Prostate gland (tissue), 2 donors: ENCODE data around the gene PROK2. TPM values are rescaled to one million over a fixed set of nuclear protein-coding genes. Genes with fewer than 3 reads are reported as not detected.

Source experiments
- DNase-seq: peaks from one replicate; pipeline ENCODE4 v3.0.0-alpha.2; 2019; ENCODE audit warnings: low spot score
- H3K27ac ChIP-seq, 2 donors: fragments of 200-600 bp; sonication (generic); 2 replicates each; pipeline ENCODE4 v1.5.1; 2017 to 2019
- H3K27me3 ChIP-seq: fragments of 200-600 bp; sonication (generic); replicated peaks from 2 replicates; pipeline ENCODE4 v1.5.1; 2019; ENCODE audit not compliant: insufficient read depth
- H3K36me3 ChIP-seq, 2 donors: fragments of 200-600 bp; sonication (generic); 1 replicate in 1 of 2; 2 replicates in 1 of 2; pipeline versions ENCODE4 v1.5.1 to v1.8.1; 2017 to 2019
- H3K4me1 ChIP-seq: fragments of 200-600 bp; sonication (generic); replicated peaks from 2 replicates; pipeline ENCODE4 v1.5.1; 2019
- H3K4me3 ChIP-seq, 2 donors: fragments of 200-600 bp; sonication (generic); 2 replicates each; pipeline ENCODE4 v1.5.1; 2017 to 2019
- H3K9me3 ChIP-seq: fragments of 200-600 bp; sonication (generic); 2 replicates; pipeline ENCODE4 v1.5.1; 2017
- POLR2A ChIP-seq: fragments of 450-650 bp; IDR thresholded peaks from one replicate; pipeline ENCODE4 v1.6.1; 2016; ENCODE audit warnings: antibody characterized with exemption, mild to moderate bottlenecking
- POLR2AphosphoS5 ChIP-seq: sonication (generic); formaldehyde crosslinking; IDR thresholded peaks from one replicate; pipeline ENCODE4 v1.6.1; 2017; ENCODE audit warnings: antibody characterized with exemption
- WGBS: methylation state at CpG from one replicate; pipeline ENCODE4 v1.1.5; 2018; 5-methylcytosine and 5-hydroxymethylcytosine counted together
- intact Hi-C: fragments of 100-400 bp; cut with DNase I; formaldehyde crosslinking; loops from one replicate; pipeline ENCODE4 v1.14.2; 2022
- total RNA-seq, 2 donors: library from RNA; depleted of rRNA; stranded (reverse); fragments of >200 nt; gene quantifications; one replicate each; pipeline ENCODE4 v1.1.0, GENCODE V29; 2016
- TF ChIP-seq, protein P1 (sequence below), 4 experiments: fragments of 200-600 bp in 2 of 4; fragments of 450-650 bp in 2 of 4; sonication (generic) in 2 of 4; IDR thresholded peaks; 1 replicate in 3 of 4; 2 replicates in 1 of 4; pipeline ENCODE4 v1.5.1; 2016 to 2019; ENCODE audit warnings: antibody characterized with exemption in 4 of 4, mild to moderate bottlenecking in 2 of 4, moderate library complexity in 2 of 4

The PROK2 gene, protein sequence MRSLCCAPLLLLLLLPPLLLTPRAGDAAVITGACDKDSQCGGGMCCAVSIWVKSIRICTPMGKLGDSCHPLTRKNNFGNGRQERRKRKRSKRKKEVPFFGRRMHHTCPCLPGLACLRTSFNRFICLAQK
- total RNA-seq = 1 to 10 TPM in 1 of 2 donors, not detected in 1; 2.3 TPM

DNA sequence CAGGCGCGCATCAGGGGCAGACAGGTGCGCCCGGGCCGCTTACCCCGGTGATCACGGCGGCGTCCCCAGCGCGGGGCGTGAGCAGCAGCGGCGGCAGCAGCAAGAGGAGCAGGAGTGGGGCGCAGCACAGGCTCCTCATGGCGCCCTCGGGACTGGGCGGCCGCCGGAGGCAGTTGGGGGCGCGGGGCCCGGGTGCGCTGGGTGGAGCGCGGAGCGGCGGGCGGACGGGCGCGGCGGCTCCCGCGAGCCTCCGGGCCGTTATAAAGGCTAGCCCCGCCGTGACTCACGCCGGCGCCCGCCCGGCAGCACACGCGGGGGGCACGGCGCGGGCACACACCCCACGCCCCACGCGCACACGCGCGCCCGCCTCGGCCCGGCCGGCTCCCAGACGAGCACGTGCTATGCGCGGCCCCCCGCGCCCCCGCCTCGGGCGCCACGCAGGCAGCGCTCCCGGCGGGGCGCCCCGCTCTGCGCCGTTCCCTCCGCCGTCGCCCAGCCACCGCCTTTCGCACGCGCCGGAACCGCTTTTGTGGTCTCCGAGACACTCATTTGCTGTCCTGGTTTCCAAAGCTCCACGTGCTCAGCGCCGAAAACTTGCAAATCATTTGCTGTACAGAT lies at the start of gene PROK2:
Gene PROK2 (minus strand): TSS at position 235 of the 618 bp plus-strand sequence. CDS start 96 bp downstream, at position 139.
- TF ChIP-seq, protein P1, sequence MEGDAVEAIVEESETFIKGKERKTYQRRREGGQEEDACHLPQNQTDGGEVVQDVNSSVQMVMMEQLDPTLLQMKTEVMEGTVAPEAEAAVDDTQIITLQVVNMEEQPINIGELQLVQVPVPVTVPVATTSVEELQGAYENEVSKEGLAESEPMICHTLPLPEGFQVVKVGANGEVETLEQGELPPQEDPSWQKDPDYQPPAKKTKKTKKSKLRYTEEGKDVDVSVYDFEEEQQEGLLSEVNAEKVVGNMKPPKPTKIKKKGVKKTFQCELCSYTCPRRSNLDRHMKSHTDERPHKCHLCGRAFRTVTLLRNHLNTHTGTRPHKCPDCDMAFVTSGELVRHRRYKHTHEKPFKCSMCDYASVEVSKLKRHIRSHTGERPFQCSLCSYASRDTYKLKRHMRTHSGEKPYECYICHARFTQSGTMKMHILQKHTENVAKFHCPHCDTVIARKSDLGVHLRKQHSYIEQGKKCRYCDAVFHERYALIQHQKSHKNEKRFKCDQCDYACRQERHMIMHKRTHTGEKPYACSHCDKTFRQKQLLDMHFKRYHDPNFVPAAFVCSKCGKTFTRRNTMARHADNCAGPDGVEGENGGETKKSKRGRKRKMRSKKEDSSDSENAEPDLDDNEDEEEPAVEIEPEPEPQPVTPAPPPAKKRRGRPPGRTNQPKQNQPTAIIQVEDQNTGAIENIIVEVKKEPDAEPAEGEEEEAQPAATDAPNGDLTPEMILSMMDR (IDR thresholded peaks at IDR 0.05) = no peak
- TF ChIP-seq POLR2A = no peak
- no peak for TF ChIP-seq POLR2AphosphoS5
- Histone ChIP-seq H3K27ac (no peak within 1 kb of the TSS), H3K4me1 (no peaks in the 10 kb centered on the region), H3K4me3 (peak within 1 kb of the TSS in 1 of 2 donors; percentile 17), H3K27me3 (peaks cover 6% of the 10 kb centered on the region), H3K9me3 (no peaks in the 10 kb centered on the region), H3K36me3 (no peaks in the 10 kb centered on the region)
- 0% methylated on average over 28 of the region's 89 CpGs for WGBS
- intact Hi-C loops = no loop called here
- no peak for DNase-seq

DNA sequence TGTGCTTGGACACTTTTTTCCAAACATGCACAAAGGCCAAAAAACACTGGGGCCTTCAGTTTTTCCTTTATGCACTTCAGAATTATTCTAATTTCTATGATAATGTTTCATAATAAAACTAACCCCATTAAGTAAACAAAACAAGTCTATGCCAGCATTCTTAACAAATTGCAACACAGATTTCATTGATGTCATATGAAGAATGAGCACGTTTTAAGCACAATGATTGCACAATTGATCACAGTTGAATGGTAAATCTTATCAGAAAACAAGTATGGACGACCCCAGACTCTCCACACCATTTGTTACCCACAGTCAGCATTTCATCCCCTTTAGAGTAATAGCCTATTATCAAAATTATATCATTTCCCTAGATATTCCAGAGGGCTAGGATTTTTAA lies 46.7 kb upstream of the PROK2 start:
- Histone ChIP-seq H3K36me3 (no peaks in the 10 kb centered on the region), H3K4me3 (no peak overlapping the region), H3K27ac (no peak overlapping the region), H3K4me1 (no peaks in the 10 kb centered on the region), H3K27me3 (no peaks in the 10 kb centered on the region), H3K9me3 (no peaks in the 10 kb centered on the region)
- no peak for DNase-seq
- no peak for TF ChIP-seq POLR2AphosphoS5
- TF ChIP-seq, protein P1 (IDR thresholded peaks at IDR 0.05) = no peak
- TF ChIP-seq POLR2A = no peak
- WGBS = 69% methylated on average over 2 of the region's 2 CpGs
- intact Hi-C loops = no loop called here

DNA sequence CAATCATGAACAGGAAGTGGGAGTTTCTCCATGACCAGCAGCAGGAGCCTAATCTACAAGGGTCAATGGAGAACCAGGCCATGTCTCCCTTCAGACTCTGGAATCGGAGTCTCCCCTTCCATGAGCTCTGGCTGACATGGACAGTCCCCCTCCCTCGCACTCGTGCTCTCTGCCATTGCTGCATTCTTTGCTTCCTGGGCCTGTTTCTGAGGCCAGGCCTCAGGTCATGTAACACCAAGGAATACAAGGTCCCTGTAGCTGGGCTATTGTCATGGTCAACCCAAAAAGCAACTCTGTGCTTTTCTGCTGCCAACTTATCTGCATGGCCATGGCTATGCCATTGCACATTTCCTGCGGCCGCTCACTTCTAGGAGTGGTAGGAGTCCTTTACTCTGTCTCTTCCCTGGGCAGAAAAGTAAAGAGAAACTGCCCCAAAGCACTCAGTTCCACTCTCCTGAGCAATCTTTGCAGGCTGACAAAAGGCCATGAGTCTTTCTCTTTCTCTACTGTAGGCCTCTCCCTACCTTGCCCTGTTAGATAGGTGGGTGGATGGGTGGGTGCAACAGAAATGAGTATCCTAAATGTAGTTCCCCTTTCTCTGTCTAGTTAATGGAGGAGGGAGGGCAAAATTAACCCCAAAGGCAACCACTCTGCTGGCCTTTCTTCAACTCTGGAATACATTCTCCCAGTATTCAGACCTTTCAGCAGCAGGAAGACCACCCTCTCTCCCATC lies 40.8 kb upstream of the PROK2 start:
- Histone ChIP-seq H3K27me3 (no peaks in the 10 kb centered on the region), H3K9me3 (no peaks in the 10 kb centered on the region), H3K4me1 (no peaks in the 10 kb centered on the region), H3K27ac (no peak overlapping the region), H3K36me3 (no peaks in the 10 kb centered on the region), H3K4me3 (no peak overlapping the region)
- TF ChIP-seq POLR2A = no peak
- TF ChIP-seq, protein P1 (IDR thresholded peaks at IDR 0.05) = no peak
- TF ChIP-seq POLR2AphosphoS5 = no peak
- 99% methylated on average over 5 of the region's 5 CpGs for WGBS
- intact Hi-C loops = no loop called here
- DNase-seq = no peak

DNA sequence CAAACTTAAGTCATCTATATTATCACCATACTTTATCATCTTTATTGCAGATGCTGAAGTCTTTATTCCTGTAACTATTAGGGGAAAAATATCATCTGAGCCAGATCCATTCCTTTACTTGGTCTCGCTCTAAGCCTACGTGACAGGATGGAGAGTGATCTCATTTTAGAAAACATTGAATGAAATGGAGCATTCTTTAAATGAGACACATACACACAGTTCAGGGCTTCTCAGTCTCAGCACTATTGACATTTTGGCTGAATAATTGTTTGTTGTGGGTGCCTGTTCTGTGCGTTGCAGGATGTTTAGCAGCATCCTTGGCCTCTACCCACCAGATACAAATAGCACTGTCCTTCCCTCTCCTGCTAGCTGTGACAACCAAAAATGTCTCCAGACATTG lies 36.2 kb upstream of the PROK2 start:
- H3K9me3 ChIP-seq = no peaks in the 10 kb centered on the region
- DNase-seq = no peak
- no peak overlapping the region for H3K27ac ChIP-seq
- H3K27me3 ChIP-seq = no peaks in the 10 kb centered on the region
- intact Hi-C loops = no loop called here
- TF ChIP-seq, protein P1 (IDR thresholded peaks at IDR 0.05) = no peak
- no peak for TF ChIP-seq POLR2AphosphoS5
- no peak for TF ChIP-seq POLR2A
- 68% methylated on average over 3 of the region's 3 CpGs for WGBS
- H3K4me3 ChIP-seq = no peak overlapping the region
- H3K4me1 ChIP-seq = no peaks in the 10 kb centered on the region
- H3K36me3 ChIP-seq = no peaks in the 10 kb centered on the region
